Neutrophil (primary cell): ENCODE data around the gene RETREG1.

Experiments
- H3K27ac ChIP-seq: fragments of 200-600 bp; sonication (generic); 2 replicates; pipeline ENCODE4 v1.5.1; 2016; ENCODE audit warnings: mild to moderate bottlenecking, moderate library complexity
- H3K27me3 ChIP-seq: fragments of 200-600 bp; sonication (generic); 2 replicates; pipeline ENCODE4 v1.6.0; 2016; ENCODE audit warnings: mild to moderate bottlenecking
- H3K36me3 ChIP-seq: fragments of 200-600 bp; sonication (generic); 2 replicates; pipeline ENCODE4 v1.5.1; 2017
- H3K4me1 ChIP-seq, 2 experiments: fragments of 200-600 bp in 1 of 2; sonication (generic) in 1 of 2; 1 replicate in 1 of 2; 2 replicates in 1 of 2; pipeline versions ENCODE4 v1.5.1 to v1.6.1; 2013 to 2016; ENCODE audit warnings: low read depth in 1 of 2, low read length in 1 of 2, mild to moderate bottlenecking in 1 of 2, moderate library complexity in 1 of 2; ENCODE audit not compliant: control insufficient read depth in 1 of 2, insufficient read depth in 1 of 2
- H3K4me3 ChIP-seq, 2 experiments: fragments of 200-600 bp in 1 of 2; sonication (generic) in 1 of 2; 1 replicate in 1 of 2; 2 replicates in 1 of 2; pipeline ENCODE4 v1.5.1; 2013 to 2016; ENCODE audit warnings: low read depth in 1 of 2, low read length in 1 of 2, mild to moderate bottlenecking in 1 of 2, moderate library complexity in 1 of 2
- H3K9me3 ChIP-seq: fragments of 200-600 bp; sonication (generic); 2 replicates; pipeline ENCODE4 v1.5.1; 2016
- CTCF ChIP-seq: fragments of 200-600 bp; sonication (generic); IDR thresholded peaks from 2 replicates; pipeline ENCODE4 v1.5.1; 2016; ENCODE audit warnings: antibody characterized with exemption

The RETREG1 gene, protein sequence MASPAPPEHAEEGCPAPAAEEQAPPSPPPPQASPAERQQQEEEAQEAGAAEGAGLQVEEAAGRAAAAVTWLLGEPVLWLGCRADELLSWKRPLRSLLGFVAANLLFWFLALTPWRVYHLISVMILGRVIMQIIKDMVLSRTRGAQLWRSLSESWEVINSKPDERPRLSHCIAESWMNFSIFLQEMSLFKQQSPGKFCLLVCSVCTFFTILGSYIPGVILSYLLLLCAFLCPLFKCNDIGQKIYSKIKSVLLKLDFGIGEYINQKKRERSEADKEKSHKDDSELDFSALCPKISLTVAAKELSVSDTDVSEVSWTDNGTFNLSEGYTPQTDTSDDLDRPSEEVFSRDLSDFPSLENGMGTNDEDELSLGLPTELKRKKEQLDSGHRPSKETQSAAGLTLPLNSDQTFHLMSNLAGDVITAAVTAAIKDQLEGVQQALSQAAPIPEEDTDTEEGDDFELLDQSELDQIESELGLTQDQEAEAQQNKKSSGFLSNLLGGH

GRCh38 chr5:16616536-16617273 is at the start of gene RETREG1:
RETREG1 (minus strand) TSS chr5:16616997; CDS start chr5:16616971, 26 bp downstream.
- no peaks in the 10 kb centered on the region for H3K9me3 ChIP-seq
- H3K4me1 ChIP-seq = peaks cover 15 to 17% of the 10 kb centered on the region in 2 experiments
- H3K27me3 ChIP-seq = peaks cover 7% of the 10 kb centered on the region
- H3K4me3 ChIP-seq = peak within 1 kb of the TSS; percentile 64 to 82
- TF ChIP-seq CTCF = no peak
- peak within 1 kb of the TSS; percentile 64 for H3K27ac ChIP-seq
- no peaks in the 10 kb centered on the region for H3K36me3 ChIP-seq

DNA sequence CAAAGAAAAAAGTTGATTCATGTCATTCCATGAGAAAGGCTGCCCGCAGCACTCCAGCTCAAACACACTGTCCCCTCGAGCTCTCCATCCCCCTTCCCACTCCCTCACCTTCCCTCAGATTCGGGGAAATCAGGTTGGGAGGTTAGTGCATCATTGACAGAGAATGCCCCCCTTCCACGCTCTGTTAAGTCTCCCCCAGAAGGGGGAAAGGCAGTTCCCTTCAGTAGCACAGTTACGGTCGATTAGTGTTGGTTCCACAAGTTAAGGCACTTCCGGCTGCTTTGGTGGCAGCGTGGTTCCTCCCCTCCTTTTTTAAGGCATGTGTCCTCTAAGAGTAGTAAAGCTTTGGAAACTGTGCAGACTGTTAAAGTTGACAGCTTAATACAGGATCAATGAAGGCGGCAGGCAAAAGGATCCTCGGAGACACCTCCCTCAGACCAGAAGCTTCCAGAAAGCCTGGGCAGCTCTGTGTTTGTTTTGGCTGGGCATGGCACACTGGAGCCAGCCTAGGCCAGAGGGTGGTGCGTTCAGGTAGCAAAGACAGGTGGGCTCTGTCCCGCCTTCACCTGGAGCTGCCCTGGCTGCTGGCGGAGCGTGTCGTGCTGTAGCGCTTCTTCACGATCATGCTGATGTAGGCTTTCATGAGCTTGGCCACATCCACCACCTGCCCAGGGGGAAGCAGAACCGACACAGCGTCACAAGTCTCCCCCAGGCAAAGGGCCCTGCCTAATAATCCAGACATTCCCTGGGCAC is 49.5 kb upstream of the RETREG1 start:
- TF ChIP-seq CTCF = no peak
- Histone ChIP-seq H3K9me3 (no peaks in the 10 kb centered on the region), H3K27me3 (no peaks in the 10 kb centered on the region), H3K27ac (no peak overlapping the region), H3K4me3 (no peak overlapping the region), H3K36me3 (no peaks in the 10 kb centered on the region), H3K4me1 (no peaks in the 10 kb centered on the region)

DNA sequence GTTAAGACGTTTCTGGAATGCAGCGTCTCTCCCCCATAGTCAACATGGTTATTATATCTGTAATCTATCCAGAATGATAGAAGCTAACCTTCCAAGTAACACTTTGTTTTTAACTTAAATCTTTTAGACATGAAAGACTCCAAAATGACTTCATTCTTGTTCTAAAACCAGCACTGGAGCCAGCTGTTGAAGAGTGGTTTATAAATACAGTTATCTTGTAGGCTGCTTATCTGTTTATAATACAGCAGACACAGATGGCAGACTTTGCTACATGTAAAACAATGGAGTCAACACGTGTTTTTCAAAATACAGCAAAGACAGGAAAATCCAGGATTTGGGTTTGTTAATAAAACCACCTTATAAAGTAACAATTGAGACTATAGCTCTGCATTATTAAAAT is 48.8 kb upstream of the RETREG1 start:
- no peak overlapping the region for H3K27ac ChIP-seq
- H3K4me3 ChIP-seq = no peak overlapping the region
- H3K9me3 ChIP-seq = no peaks in the 10 kb centered on the region
- H3K36me3 ChIP-seq = no peaks in the 10 kb centered on the region
- TF ChIP-seq CTCF = no peak
- no peaks in the 10 kb centered on the region for H3K4me1 ChIP-seq
- no peaks in the 10 kb centered on the region for H3K27me3 ChIP-seq

DNA sequence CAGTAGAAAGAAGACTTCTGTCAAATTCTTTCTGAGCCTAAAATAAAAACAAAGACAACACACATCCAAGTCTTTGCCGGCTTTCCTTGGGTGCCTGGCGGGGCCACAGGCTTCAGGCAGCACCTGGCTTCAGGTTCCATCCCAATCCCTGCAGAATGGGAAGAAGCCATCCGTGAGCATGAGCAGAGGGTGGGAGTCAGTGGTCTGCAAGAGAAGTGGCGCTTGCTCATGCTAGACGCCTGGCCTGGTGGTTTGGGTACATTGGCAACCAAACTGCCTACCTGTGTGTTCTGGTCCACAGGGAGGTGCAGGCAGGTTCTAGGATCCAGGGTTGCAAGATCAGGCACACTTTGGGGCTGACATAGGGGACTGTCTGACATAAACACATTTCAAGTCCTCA is 47.6 kb upstream of the RETREG1 start:
- H3K27me3 ChIP-seq = no peaks in the 10 kb centered on the region
- no peak for TF ChIP-seq CTCF
- H3K4me3 ChIP-seq = no peak overlapping the region
- no peaks in the 10 kb centered on the region for H3K36me3 ChIP-seq
- no peaks in the 10 kb centered on the region for H3K4me1 ChIP-seq
- no peak overlapping the region for H3K27ac ChIP-seq
- no peaks in the 10 kb centered on the region for H3K9me3 ChIP-seq

- Histone ChIP-seq H3K27me3 (no peaks in the 10 kb centered on the region), H3K4me3 (no peak overlapping the region), H3K4me1 (no peaks in the 10 kb centered on the region), H3K9me3 (no peaks in the 10 kb centered on the region), H3K36me3 (no peaks in the 10 kb centered on the region), H3K27ac (no peak overlapping the region)
- TF ChIP-seq CTCF = no peak
Observed at GRCh38 chr5:16663840-16664239, 47.0 kb upstream of the RETREG1 start.
